ENCODE data around the gene PPM1D.
"Not testable (repeated sequence)": the region's sequence is repeated elsewhere in the genome, so short reads cannot be mapped to it uniquely, and the experiment has no call there.

GRCh38 chr17:60613796-60614195, 13.8 kb downstream of the PPM1D start:
- not testable (repeated sequence) for TF ChIP-seq CTCF, POLR2A, POLR2AphosphoS5, EP300 (IDR thresholded peaks at IDR 0.05)
